HL-60 (cell line): ENCODE results near the gene SSC5D.

ENCODE experiments used
- CTCF ChIP-seq: IDR thresholded peaks from one replicate; pipeline ENCODE4 v1.5.1; 2011; ENCODE audit warnings: low read length, control low read depth, inconsistent platforms; ENCODE audit not compliant: insufficient read depth
- GABPA ChIP-seq: IDR thresholded peaks from 2 replicates; pipeline ENCODE4 v1.6.1; 2012; ENCODE audit warnings: low read depth
- REST ChIP-seq: IDR thresholded peaks from 2 replicates; pipeline ENCODE4 v1.6.1; 2012; ENCODE audit warnings: low read depth; ENCODE audit not compliant: insufficient replicate concordance

- no peak for TF ChIP-seq GABPA
- TF ChIP-seq CTCF = no peak
- no peak for TF ChIP-seq REST
These were observed 39.2 kb downstream of the SSC5D start for GRCh38 chr19:55527197-55528029.
